HG02884 (cell line): ENCODE data around the gene NAA10.

ENCODE experiments used
- ATAC-seq: cut with Tn5 transposase; IDR thresholded peaks from one replicate; pipeline ENCODE4 v1.9.1; 2021; ENCODE audit warnings: mild to moderate bottlenecking, moderate library complexity; ENCODE audit not compliant: unreplicated experiment

NAA10 gene

DNA sequence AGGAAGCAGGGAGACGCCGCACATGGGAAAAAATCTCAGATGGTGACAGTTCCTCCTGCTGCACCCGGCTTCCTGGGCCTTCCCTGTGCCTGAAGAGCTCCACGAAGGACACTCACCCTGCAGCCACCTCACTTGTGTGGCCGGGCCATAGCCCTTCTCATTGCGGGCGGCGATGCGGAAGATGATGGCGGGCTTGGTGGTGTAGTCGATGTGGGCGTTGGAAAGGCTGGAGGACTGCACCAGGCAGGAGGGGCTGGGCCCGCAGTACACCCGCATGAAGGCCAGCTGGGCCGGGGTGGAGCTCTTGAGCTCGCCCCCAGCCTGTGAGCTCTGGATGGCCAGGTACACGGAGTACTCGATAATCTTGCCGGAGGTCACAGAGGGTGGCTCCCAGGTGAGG is 15.3 kb upstream of the NAA10 start:
- no peak for ATAC-seq

DNA sequence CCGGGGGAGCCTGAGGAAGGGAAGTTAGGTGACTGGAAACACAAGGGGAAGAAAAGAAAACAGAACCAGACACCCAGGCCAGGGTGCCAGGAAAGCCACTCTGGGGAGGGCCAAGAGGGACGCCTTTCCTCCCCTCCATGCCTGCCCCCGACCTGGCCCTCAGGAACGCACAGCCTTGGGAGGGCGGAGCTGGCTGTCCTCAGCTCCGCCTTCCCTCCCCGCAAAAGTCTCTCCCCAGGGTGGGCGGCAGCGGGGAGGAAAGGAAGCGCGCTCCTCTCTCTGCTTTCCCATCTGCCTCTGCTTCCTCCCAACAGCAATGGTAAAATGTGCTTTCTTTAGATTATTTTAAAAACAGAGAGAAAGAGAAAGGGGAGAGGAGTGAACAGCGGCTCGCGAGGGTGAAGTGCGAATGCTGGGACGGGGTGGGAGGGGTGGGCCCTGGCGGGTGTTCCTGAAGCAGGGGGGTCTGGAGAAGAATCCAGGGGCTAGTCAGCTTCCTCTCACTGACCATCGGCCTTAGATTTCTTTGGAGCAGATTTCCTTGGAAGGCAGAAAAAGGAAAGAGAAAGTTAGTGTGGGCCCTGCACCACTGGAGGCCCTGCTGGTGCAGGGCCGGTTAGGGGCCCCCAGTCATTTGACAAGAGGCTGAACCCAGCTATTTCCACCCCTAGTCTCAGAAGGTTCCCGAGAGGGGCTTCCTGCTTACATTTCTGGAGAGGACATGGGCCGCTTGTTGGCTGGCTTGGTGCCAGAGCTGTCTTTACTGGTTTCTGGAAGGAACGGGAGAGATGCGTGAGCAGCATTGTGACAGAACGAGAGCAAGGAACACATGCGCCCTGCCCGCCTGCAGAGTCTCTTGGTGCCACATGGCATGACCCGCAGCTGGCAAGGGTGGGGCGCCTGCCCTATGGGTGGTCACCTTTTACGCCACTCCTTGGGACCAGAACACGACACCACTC is 14.3 kb upstream of the NAA10 start:
- no peak for ATAC-seq

DNA sequence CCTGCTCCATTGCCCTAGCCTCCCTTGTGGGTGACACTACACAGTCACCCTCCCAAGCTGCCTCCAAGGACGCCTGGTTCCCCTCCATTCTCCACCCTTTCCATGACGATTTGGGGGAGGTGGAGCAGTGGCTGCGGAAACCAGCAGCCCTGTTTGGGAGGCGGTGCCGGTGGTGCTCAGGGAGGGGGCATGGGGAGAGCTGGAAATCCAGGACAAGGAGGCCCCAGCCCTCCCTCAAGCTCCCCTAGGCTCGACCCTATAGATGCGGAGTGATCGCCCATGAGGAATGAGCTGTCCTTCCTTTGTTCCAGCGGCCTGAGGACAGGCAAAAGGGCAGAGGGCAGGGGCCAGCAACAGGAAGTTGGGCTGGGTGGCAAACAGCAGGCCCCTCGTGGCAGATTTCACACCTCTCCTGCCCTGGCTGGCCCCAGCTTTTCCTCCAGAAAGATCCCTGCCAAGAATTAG is 13.2 kb upstream of the NAA10 start:
- ATAC-seq, result no peak

DNA sequence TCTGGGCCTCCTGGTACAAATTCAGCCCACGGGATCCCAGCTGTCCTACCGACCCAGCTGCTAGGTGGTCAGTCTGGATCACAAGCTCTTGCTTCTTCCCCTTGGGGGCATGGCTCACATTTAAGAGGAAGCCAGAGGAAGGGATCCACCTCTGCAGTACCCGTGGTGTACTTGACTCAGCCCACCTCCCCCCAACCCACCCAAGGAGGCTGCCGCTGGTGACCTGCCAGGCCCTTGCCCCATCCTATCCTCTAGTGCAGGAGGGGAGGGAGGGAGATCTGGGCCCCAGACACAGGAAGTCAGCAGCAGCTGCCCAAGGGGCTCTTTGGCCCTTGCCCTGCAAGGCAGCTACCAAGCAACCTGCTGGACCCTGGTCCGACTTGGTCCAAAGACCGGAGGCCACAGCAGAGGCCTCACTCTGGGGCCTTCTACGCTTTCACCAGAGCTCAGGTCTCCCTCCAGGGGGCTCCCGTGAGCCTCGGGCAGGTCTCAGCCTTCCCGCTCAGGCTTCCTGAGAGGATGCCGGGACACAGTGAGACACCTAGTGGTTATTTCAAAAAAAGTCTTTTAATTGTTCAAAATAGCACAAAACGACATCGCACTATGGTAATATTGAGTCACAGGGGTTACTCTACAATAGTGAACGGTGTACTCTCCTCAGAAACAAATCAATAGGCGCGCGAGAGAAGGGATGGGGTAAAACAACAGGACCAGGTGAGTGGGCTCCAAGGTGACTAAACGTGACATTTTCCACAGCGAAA is 12.4 kb upstream of the NAA10 start:
- ATAC-seq, result no peak

DNA sequence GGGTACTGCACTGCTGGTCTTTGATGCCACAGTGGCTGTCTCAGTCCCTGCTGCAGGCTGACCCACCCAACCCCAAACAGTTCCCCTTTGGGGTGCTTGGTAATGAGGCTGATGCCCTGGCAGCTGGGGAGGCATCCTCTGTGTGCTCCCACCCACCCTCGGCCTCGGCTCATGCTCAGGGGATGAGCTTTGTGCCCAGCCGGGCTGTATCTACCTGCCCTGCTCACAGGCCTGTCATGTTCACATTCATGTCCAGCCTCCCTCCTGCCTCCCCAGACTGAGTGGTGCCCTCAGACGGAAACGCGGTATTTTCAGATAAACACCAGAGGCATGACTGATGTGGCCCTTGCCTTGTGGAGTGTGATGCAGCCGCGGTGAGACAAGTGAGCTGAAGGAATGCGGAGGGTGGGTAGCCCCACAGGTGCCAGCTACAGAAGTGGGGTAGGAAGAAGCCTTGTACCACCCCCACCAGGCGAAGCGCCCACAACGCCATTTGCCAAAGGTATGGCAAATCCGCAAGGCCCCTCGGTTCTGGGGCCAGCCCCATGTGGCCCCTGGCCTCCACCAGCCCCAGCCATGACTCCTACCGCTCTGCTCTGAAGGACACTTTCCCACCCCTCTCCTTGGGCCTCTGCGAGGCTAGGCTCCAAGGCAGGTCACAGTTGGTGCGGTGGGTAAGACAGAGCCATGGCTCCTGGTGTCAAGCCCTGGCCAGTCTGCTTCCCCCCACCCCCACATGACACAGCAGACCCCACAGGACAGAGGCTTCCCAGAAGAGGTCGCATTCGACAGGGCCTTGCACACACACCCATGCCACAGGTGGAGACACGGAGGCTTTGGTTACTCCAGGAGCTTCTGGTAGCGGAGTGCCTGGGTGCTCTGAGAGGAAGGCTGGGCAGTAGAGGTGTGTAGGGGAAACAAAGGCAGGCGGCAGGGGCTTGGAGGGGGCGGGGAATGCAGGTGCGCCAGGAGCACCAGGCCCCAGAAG is 11.4 kb upstream of the NAA10 start:
- ATAC-seq, result no peak

DNA sequence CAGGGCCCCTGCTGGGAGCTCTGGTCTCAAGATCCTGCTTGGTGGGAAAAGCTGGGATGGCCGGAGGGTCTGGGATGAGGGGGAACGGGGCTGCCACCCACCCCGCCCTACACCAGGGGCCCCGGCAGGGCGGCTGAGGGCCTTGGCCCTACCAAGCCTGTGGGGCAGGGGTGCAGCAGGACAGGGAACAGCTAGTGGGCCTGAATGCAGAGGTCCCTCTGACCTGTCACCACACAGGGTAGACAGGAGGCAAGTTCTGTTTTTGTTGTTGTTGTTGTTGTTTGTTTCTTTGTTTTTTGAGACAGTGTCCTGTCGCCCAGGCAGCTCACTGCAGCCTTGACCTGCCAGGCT is 9.9 kb upstream of the NAA10 start:
- no peak for ATAC-seq

DNA sequence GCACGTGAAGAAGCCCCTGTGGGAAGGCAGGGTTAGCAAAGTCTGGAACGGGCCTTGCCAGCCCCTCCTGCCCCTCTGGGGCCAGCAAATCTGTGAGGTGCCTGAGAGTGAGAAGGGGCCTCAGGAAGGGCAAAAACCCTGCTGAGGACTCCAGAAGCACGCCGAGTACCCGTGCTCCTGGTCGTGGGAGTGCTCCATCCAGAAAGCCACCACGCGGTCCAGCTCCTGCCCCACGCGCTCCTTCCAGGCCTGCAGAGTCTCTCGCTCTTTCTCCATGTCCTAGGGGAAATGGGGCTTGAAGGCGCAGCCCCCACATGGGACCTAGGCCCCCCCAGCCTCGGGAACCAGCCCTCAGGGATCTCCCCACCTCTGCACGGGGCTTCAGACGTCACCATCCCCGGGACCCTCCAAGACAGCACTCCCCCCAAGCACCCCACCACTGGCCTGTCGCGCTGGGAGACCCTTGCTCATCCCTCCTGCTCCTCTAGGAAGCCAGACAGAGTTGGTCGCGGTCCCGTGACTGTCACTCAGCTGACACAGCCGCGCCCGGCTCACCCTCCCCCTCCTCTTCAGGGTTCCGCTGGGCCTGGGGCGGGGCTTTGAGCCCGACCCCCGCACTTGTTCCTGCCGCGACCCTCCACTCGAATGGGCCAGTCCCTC is 9.4 kb upstream of the NAA10 start, which contains the start of gene RENBP:
TSS of gene RENBP (minus strand) at position 504 of the 660 bp plus-strand sequence. CDS start at position 471, 33 bp downstream.
- no peak for ATAC-seq

DNA sequence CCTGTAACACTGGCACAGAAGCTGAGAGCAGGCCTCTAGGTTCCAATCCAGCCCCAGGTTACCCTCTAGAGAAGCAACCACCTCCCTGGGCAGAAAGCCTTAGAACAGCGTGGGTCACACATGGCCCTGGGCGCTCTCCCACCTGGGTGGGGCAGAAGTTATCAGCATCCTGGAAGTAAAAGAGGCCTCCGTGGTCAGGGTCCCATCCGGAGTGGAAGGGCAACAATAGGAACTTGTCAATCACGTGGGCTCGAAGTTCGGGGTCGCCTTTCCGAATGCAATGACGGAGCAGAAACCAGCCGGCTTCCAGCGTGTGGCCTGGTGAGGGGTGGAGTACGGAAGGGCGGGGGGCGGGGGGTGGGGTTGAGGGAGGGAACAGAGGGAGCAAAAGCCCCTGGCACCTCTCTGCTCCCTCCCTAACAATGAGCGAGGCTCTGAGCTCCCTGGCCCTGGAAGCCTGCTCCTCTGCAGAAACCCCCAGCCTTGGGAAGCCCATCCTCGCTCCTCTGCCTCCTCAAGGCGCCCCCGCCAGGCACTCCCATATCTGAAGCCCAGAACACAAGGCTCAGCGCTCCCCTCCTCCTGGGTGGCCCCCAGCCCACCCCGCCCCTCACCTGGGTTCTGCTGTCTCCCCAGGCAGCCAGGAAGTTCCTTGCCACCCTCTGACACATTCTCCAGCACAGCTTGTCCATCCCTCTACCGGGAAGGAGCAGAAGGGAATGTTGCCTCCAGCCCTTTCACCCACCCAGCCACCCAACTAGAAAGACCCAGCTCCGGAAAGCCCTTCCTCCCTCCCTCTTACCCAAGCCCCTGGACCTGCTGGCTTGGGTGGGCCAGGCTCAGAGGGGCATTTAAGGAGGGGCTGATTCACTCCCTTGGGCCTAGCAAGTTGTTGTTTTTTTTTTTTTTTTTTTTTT is 6.8 kb upstream of the NAA10 start:
- ATAC-seq, result no peak

DNA sequence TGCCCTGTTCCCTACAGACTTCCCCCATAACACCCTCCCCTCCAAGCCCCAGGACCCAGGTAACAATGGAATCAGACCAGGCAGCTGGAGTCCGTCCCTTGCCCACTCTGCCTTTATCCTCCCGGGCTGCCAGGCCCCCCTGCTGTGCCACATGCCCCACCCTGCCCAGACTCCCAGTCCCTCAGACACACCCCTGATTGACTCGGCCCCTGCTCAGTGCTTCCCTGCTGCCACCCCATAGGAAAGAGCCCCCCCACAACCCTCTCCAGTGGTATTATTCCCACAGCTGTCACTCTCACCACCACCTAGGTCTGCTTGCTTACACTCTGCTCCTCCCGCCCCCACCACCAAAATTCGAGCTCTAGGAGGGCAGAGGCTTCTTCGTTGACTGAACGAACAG is 4.7 kb upstream of the NAA10 start:
- no peak for ATAC-seq

DNA sequence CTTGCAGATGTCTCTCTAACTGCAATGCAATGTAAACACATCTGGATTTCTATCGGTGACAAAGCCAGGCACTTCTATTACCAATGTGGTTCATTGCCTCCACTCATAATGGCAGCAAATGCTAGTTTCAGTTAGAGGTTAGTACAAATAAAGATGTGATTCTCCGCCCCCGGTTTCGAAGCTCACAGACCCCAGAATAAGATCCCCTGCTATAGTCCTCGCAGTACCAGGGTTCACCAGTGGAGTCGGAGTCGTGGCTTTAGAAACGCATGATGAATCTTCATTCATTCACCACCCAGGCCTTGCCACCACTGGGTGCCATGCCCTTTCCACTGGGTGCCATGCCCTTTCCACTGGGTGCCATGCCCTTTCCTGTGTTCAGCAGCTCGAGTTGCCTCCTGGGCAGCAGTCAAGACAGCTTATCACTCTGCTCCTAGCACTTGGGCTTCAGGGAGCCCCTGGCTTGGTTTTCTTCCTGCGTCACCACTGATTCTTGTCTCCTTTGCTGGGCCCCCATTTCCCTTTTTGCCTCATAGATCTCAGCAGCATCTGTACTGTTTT is 3.5 kb upstream of the NAA10 start:
- no peak for ATAC-seq

DNA sequence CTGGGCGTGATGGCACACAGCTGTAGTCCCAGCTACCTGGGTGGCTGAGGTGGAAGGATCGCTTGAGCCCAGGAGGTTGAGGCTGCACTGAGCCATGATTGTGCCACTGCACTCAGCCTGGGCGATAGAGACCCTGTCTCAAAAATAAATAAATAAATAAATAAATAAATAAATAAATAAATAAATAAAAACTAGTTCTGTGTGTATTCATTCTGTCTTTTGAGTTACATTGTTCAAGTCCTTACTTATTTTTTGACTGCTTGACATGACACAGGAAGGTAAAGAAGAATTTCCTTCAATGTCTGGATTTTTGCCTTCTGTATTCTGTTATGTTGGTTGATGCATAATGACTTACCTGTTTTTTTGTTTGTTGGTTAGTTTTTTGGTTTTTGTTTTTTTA is 2.2 kb upstream of the NAA10 start:
- ATAC-seq, result no peak

DNA sequence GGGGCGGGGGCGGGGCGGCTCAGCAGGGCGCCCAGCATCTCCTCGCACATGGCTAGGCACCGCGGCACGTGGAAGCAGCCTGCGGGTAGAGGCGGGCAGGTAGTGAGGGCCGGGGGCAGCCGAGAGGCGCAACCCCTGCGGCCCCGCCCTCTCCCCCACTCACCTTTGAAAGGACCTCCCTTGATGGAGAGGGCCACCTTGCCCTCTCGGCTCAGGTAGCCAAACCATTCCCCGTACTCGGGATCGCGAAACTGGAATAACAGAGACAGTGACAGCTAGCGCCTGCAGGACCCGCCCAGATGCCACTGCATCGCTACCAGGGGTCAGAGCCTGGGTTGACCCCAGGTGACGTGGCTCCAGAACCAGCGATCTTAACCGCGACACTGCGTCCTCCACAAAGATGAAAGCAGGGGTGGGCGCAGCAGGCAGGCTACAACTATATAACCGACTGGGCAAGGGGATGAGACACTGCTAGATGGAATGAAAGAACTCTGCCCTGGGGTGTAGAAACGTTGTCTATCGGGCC is 552 bp upstream of the NAA10 start:
- no peak for ATAC-seq

DNA sequence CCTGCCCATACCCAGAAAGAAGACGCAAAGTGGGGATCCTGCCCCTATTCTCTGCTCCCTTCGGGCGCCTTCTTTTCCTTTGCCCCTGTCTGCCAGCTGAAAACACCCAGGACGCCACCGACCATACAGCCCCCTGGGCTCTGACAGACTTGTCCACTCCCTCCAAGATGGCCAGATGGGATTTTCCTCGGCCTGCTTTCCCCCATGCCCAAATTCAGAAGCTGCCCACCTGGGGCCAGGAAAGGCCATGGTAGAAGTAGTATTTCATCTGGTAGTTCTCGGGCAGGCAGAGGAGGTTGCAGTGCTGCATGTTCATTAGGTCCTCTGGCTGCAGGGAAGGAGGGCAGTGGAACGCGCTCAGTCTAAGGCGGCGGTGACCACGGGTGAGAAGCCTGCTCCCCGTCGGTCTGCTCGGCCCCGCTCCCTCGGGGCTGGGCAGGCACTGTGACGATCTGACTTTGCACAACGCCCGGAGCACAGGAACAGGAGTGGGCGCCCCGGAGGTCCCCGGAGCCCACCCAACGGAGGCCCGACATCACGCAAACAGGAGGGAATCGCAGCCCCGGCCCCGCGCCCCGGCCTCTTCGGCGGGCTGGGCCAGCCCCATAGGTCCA is 582 bp downstream of the NAA10 start:
- ATAC-seq, result peak; percentile 17

DNA sequence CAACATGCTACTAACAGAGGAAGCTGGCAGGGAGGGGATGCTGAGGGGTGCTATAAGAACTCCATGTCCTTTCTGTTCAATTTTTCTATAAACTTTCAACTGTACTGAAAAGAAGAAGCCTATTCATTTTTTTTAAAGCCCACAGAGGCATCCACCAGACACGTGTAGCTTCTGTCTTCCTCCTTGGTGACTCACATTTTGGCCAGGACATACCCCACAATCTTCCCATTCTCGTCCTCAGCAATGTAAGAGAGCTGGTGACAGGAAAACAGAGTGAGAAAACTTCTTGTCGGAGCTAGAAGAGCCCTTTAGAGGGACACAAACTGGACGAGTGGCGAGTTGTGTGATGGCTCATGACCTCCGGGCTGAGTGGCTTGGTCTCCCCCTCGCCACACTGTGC is 1.1 kb downstream of the NAA10 start:
- ATAC-seq, result no peak

DNA sequence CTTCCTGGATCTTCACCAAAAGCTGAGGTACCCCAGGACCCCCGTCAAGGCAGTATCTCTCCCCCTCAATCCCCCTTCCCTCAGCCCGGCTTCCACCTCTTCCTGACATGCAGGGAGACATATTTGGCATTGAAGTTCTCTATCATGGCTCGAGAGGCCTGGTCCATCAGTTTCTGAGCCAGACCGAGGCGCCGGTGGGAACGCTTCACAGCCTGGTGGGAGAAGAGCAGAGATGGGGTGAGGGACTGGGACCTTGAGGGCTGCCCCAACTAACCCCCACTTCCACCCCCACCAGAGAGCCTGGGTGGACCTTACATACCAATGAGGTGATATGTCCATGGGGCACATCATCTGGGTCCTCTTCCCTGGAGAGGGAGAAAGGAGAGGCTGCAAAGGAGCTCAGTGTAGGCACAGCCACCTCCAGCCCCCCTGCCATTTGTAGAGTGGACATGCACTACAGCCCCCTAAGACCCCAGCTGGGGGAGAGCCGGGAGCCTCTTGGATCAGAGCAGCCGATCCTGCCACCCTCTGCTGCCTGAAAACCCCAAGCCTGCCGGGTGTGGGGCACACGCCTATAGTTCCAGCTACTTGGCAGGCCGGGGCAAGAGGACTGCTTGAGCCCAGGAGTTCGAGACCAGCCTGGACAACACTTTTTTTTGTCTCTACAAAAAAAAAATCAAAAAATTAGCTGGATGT is 2.5 kb downstream of the NAA10 start:
- no peak for ATAC-seq

DNA sequence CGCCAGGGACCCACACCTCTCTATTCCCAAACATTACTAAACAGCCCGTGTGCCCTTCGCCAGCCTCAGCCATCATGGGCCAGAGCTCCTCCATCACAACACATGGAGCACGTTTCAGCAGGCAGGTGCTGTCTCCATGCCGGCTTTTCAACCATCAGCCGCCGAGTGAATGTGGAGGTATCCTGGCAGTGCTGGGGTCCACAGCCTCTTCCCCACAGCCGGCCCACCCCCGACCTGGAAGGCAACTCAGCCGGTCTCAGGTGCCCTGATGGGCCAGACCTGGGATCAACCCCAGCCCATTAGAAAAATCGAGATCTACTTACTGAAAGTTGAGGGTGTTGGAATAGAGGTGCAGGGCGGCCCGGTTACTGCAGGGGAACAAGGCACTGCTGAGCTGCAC is 3.1 kb downstream of the NAA10 start:
- no peak for ATAC-seq

DNA sequence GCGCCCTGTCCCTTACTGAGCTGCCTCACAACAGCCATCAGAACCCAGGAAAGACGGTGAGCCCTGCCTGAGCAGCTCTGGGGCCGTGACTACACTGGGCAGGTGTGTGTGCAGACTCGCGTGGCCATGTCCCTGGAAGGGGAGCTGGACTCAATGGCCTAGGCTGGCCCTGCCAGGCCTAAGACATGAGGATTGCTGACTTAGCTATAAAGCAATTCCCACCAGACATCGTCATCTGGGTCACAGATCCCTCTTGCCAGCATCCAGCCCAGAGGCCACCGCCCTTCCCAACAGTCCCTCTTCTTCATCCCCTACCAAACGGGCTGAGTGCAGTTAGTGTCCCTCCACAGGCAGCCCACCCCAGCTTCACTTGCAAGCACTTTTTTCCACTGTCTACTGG is 3.7 kb downstream of the NAA10 start:
- no peak for ATAC-seq
